Vein endothelial cell (primary cell): ENCODE data around the gene TMEM168. TPM values are rescaled to one million over a fixed set of nuclear protein-coding genes. Genes with fewer than 3 reads are reported as not detected.

Source experiments
- total RNA-seq: library from RNA; depleted of rRNA; stranded (reverse); fragments of >200 nt; gene quantifications from 2 replicates; pipeline ENCODE4 v1.2.3, GENCODE V29; 2012

The TMEM168 gene
- total RNA-seq = 19.3 and 23.2 TPM in 2 replicates

DNA sequence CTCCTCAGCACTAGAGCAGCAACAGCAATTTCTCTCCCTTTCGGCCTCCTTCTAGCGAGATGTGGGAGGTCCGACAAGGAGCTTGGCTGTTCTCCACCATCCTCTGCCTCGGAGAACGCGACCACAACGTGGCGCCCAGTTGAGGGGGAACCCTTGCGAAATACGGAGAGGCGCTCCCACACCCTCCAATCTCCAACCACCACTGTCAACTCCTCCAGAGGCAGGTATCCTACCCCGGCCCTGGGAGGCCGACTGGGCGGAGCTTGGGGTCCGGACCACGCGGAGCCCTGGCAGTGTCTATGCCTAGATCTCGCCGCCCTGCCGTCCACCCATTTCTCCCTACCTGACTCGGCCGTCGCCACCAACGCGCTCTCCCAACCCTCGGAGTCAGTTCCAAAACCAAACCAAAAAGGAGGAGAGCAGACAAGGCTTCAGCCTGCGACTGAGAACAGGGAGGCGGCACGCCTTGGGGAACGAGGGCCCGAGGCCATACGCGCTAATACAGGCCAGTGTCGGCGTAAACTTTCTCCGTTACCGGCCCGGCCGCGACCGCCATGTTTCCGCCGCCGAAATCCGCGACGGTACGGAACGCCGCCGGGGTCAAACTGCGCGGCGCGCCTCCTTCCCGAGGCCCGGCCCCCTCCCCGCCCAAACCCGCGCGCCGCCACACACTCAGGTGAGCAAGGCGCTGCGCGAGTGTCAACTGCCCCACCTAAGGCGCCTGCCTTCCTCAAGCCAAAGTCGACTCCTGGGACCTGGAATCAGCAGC, at the start of gene TMEM168:
TMEM168 (minus strand) TSS at position 577 of the 769 bp plus-strand sequence. CDS start 5,568 bp downstream, outside the sequence.

